ENCODE results near the gene VPS37D. TPM values are rescaled to one million over a fixed set of nuclear protein-coding genes. Genes with fewer than 3 reads are reported as not detected.

The VPS37D gene
- total RNA-seq, 1 donor from 2014 or later = 15.6 TPM

- no peak overlapping the region for H3K4me3 Mint-ChIP-seq (ENCODE audit: low read depth)
- TF ChIP-seq CTCF (IDR thresholded peaks at IDR 0.05; ENCODE audit: unreplicated experiment) = no peak
These were observed 11.2 kb downstream of the VPS37D start for GRCh38 chr7:73678862-73679261.

GRCh38 chr7:73679709-73680108 lies 12.1 kb downstream of the VPS37D start:
- peaks cover 11% of the 10 kb centered on the region for H3K36me3 Mint-ChIP-seq (ENCODE audit: insufficient read depth)
- H3K27ac Mint-ChIP-seq = no peak overlapping the region
- peaks cover 23% of the 10 kb centered on the region for H3K4me1 Mint-ChIP-seq (ENCODE audit: low read depth)
- no peak for TF ChIP-seq CTCF (IDR thresholded peaks at IDR 0.05; ENCODE audit: unreplicated experiment)
- H3K27me3 Mint-ChIP-seq = no peaks in the 10 kb centered on the region
- peak overlapping the region; percentile 21 for H3K4me3 Mint-ChIP-seq (ENCODE audit: low read depth)
- no peaks in the 10 kb centered on the region for H3K9me3 Mint-ChIP-seq (ENCODE audit: low read depth)
- DNase-seq (ENCODE audit: low spot score, unreplicated experiment) = no peak

More at GRCh38 chr7:73678862-73679261, 11.2 kb downstream of the VPS37D start:
- Mint-ChIP-seq H3K4me1 (ENCODE audit: low read depth) (peaks cover 21% of the 10 kb centered on the region), H3K9me3 (ENCODE audit: low read depth) (no peaks in the 10 kb centered on the region), H3K27ac (no peak overlapping the region), H3K27me3 (no peaks in the 10 kb centered on the region), H3K36me3 (ENCODE audit: insufficient read depth) (peaks cover 11% of the 10 kb centered on the region)
- no peak for DNase-seq (ENCODE audit: low spot score, unreplicated experiment)

GRCh38 chr7:73680501-73680900 lies 12.9 kb downstream of the VPS37D start:
- Mint-ChIP-seq H3K4me3 (ENCODE audit: low read depth) (peak overlapping the region; percentile 26), H3K9me3 (ENCODE audit: low read depth) (no peaks in the 10 kb centered on the region), H3K4me1 (ENCODE audit: low read depth) (peaks cover 23% of the 10 kb centered on the region), H3K27ac (no peak overlapping the region), H3K36me3 (ENCODE audit: insufficient read depth) (peaks cover 11% of the 10 kb centered on the region), H3K27me3 (no peaks in the 10 kb centered on the region)
- DNase-seq (ENCODE audit: low spot score, unreplicated experiment) = no peak
- no peak for TF ChIP-seq CTCF (IDR thresholded peaks at IDR 0.05; ENCODE audit: unreplicated experiment)

- Mint-ChIP-seq H3K27me3 (no peaks in the 10 kb centered on the region), H3K4me3 (ENCODE audit: low read depth) (peak overlapping the region; percentile 99), H3K9me3 (ENCODE audit: low read depth) (no peaks in the 10 kb centered on the region), H3K36me3 (ENCODE audit: insufficient read depth) (peaks cover 11% of the 10 kb centered on the region), H3K4me1 (ENCODE audit: low read depth) (peaks cover 23% of the 10 kb centered on the region), H3K27ac (no peak overlapping the region)
- no peak for TF ChIP-seq CTCF (IDR thresholded peaks at IDR 0.05; ENCODE audit: unreplicated experiment)
- no peak for DNase-seq (ENCODE audit: low spot score, unreplicated experiment)
These were observed 13.4 kb downstream of the VPS37D start for GRCh38 chr7:73681031-73681430.

- H3K9me3 Mint-ChIP-seq (ENCODE audit: low read depth) = no peaks in the 10 kb centered on the region
These were observed 15.1 kb downstream of the VPS37D start for GRCh38 chr7:73682745-73683055.

More at GRCh38 chr7:73682745-73683055, 15.1 kb downstream of the VPS37D start:
- TF ChIP-seq CTCF (IDR thresholded peaks at IDR 0.05; ENCODE audit: unreplicated experiment) = no peak
- peak overlapping the region; percentile 94 for H3K27ac Mint-ChIP-seq
- no peak for DNase-seq (ENCODE audit: low spot score, unreplicated experiment)
- H3K4me1 Mint-ChIP-seq (ENCODE audit: low read depth) = peaks cover 23% of the 10 kb centered on the region
- peaks cover 13% of the 10 kb centered on the region for H3K36me3 Mint-ChIP-seq (ENCODE audit: insufficient read depth)
- H3K4me3 Mint-ChIP-seq (ENCODE audit: low read depth) = peak overlapping the region; percentile 99
- no peaks in the 10 kb centered on the region for H3K27me3 Mint-ChIP-seq
